GM23338 (cell line): ENCODE results near the gene RAB27B. TPM values are rescaled to one million over a fixed set of nuclear protein-coding genes. Genes with fewer than 3 reads are reported as not detected.

Experiments
- ATAC-seq: fragments of 200-7000 bp; cut with Tn5 transposase; 3 replicates; pipeline ENCODE4 v1.9.1; 2020
- DNase-seq: peaks from one replicate; pipeline ENCODE4 v3.0.0-alpha.2; 2015; ENCODE audit warnings: low spot score
- H2AFZ ChIP-seq: fragments of 200-600 bp; sonication (generic); 2 replicates; pipeline ENCODE4 v1.8.0; 2016; ENCODE audit warnings: antibody characterized with exemption, mild to moderate bottlenecking, moderate library complexity
- H3F3A ChIP-seq: fragments of 200-600 bp; sonication (generic); replicated peaks from 2 replicates; pipeline ENCODE4 v1.8.0; 2017; ENCODE audit warnings: antibody characterized with exemption, mixed run types, low read depth
- H3K27ac ChIP-seq: fragments of 200-600 bp; sonication (generic); 2 replicates; pipeline ENCODE4 v1.6.1; 2016; ENCODE audit warnings: low read depth
- H3K27me3 ChIP-seq: fragments of 200-600 bp; sonication (generic); 2 replicates; pipeline ENCODE4 v1.8.0; 2016; ENCODE audit warnings: mild to moderate bottlenecking, mixed run types, moderate library complexity; ENCODE audit not compliant: insufficient read depth
- H3K36me3 ChIP-seq: fragments of 200-600 bp; sonication (generic); 2 replicates; pipeline ENCODE4 v1.8.0; 2016; ENCODE audit warnings: mild to moderate bottlenecking; ENCODE audit not compliant: insufficient read depth
- H3K4me1 ChIP-seq: fragments of 200-600 bp; sonication (generic); 2 replicates; pipeline ENCODE4 v1.8.0; 2016; ENCODE audit warnings: mild to moderate bottlenecking, moderate library complexity; ENCODE audit not compliant: insufficient read depth
- H3K4me2 ChIP-seq: fragments of 200-600 bp; sonication (generic); 2 replicates; pipeline ENCODE4 v1.7.1; 2017; ENCODE audit warnings: mixed run types
- H3K4me3 ChIP-seq: fragments of 200-600 bp; sonication (generic); 2 replicates; pipeline ENCODE4 v1.6.1; 2016; ENCODE audit warnings: mixed run types
- H3K79me2 ChIP-seq: fragments of 200-600 bp; sonication (generic); replicated peaks from 2 replicates; pipeline ENCODE4 v1.8.0; 2017; ENCODE audit warnings: mild to moderate bottlenecking; ENCODE audit not compliant: insufficient read depth
- H3K9me2 ChIP-seq: fragments of 200-600 bp; sonication (generic); 2 replicates; pipeline ENCODE4 v1.8.0; 2017; ENCODE audit not compliant: insufficient read depth
- H4K20me1 ChIP-seq: fragments of 200-600 bp; sonication (generic); replicated peaks from 2 replicates; pipeline ENCODE4 v1.8.0; 2017; ENCODE audit warnings: mild to moderate bottlenecking; ENCODE audit not compliant: insufficient read depth
- H3K27ac Mint-ChIP-seq: 2 replicates; pipeline ENCODE4 v1.8.0; 2020; ENCODE audit warnings: inconsistent platforms, mild to moderate bottlenecking, moderate library complexity, mixed read lengths
- H3K27me3 Mint-ChIP-seq: 3 replicates; pipeline ENCODE4 v1.8.0; 2022; ENCODE audit warnings: low read depth, mild to moderate bottlenecking, moderate library complexity, mixed read lengths, inconsistent platforms; ENCODE audit not compliant: insufficient read depth, poor library complexity
- H3K36me3 Mint-ChIP-seq: 3 replicates; pipeline ENCODE4 v1.8.0; 2021; ENCODE audit warnings: low read depth, mild to moderate bottlenecking, inconsistent platforms, moderate library complexity, mixed read lengths
- H3K4me1 Mint-ChIP-seq: 3 replicates; pipeline ENCODE4 v1.8.0; 2020; ENCODE audit warnings: mild to moderate bottlenecking, inconsistent platforms, mixed read lengths
- H3K4me3 Mint-ChIP-seq: 3 replicates; pipeline ENCODE4 v1.8.0; 2021; ENCODE audit warnings: moderate library complexity, mild to moderate bottlenecking, inconsistent platforms, mixed read lengths
- H3K9me3 Mint-ChIP-seq: 3 replicates; pipeline ENCODE4 v1.8.0; 2020; ENCODE audit warnings: moderate library complexity, mild to moderate bottlenecking, inconsistent platforms, mixed read lengths
- EZH2 ChIP-seq: fragments of 200-600 bp; sonication (generic); IDR thresholded peaks from one replicate; pipeline ENCODE4 v1.8.0; 2017; ENCODE audit warnings: antibody characterized with exemption, mild to moderate bottlenecking, low read depth; ENCODE audit not compliant: unreplicated experiment
- EZH2phosphoT487 ChIP-seq: fragments of 200-600 bp; sonication (generic); IDR thresholded peaks from one replicate; pipeline ENCODE4 v1.8.1; 2018; ENCODE audit warnings: antibody characterized with exemption; ENCODE audit not compliant: unreplicated experiment
- JUNB ChIP-seq: IDR thresholded peaks from one replicate; pipeline ENCODE4 v1.6.1; 2016; ENCODE audit warnings: antibody characterized with exemption; ENCODE audit not compliant: unreplicated experiment
- NANOG ChIP-seq: IDR thresholded peaks from 2 replicates; pipeline ENCODE4 v1.6.1; 2016; ENCODE audit warnings: antibody characterized with exemption, borderline replicate concordance
- POLR2AphosphoS5 ChIP-seq: IDR thresholded peaks from 2 replicates; pipeline ENCODE4 v1.6.1; 2016; ENCODE audit warnings: antibody characterized with exemption, low read depth
- STAT1 ChIP-seq: IDR thresholded peaks from one replicate; pipeline ENCODE4 v1.6.1; 2016; ENCODE audit warnings: antibody characterized with exemption; ENCODE audit not compliant: unreplicated experiment
- ZNF114 ChIP-seq: fragments of 250-450 bp; sonication (Bioruptor Pico); IDR thresholded peaks from 2 replicates; pipeline ENCODE4 v1.5.0; 2020; ENCODE audit warnings: mild to moderate bottlenecking, moderate library complexity
- polyA plus RNA-seq: library from polyadenylated mRNA; unstranded; fragments of >200 nt; fragmentation: Nextera tagmentation; extraction: Ambion mirVana; gene quantifications from 2 replicates; pipeline ENCODE4 v1.2.1, GENCODE V29; 2016
- total RNA-seq: library from RNA; depleted of rRNA; stranded (reverse); fragments of >200 nt; shearing (Covaris generic); gene quantifications from 2 replicates; pipeline ENCODE4 v1.2.3, GENCODE V29; 2014
- TF ChIP-seq, protein P1 (sequence below), 2 experiments: fragments of 200-600 bp in 1 of 2; sonication (generic) in 1 of 2; conservative IDR thresholded peaks; 2 replicates each; pipeline versions ENCODE4 v1.5.1 to v1.6.1; 2016 to 2017; ENCODE audit warnings: antibody characterized with exemption in 2 of 2, low read depth in 2 of 2, mild to moderate bottlenecking in 2 of 2, moderate library complexity in 1 of 2
- TF ChIP-seq, protein P2 (sequence below): fragments of 250-450 bp; sonication (Bioruptor Pico); IDR thresholded peaks from 2 replicates; pipeline ENCODE4 v1.5.0; 2020; ENCODE audit warnings: mild to moderate bottlenecking, moderate library complexity
- TF ChIP-seq, protein P3 (sequence below): IDR thresholded peaks from one replicate; pipeline ENCODE4 v1.6.1; 2018; ENCODE audit warnings: antibody characterized with exemption; ENCODE audit not compliant: unreplicated experiment
- TF ChIP-seq, protein P4 (sequence below): IDR thresholded peaks from 2 replicates; pipeline ENCODE4 v1.6.1; 2016; ENCODE audit warnings: antibody characterized with exemption

RAB27B gene
- total and polyA plus RNA-seq, 2 experiments from 2014 or later: 0.13 to 0.56 TPM

DNA sequence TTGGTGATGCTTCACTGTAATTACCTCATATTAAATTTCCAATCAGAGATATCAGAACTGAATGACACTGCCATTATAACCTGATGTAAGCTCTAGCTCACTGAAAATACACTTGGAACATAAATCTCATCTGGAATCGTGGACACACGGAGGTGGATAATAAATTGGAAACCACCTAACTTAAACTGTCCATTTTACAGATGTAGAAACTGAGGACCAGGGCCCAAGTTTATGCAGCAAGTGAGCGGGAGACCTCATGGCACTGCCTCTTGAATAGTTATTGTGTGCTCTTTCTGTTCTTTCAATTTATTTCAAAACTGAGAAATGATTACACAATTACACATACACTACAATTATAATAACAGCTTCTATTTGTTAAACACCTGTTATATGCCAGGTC lies 110.2 kb downstream of the RAB27B start:
- H3K4me3 Mint-ChIP-seq: no peak overlapping the region
- no peaks in the 10 kb centered on the region for H3K79me2 ChIP-seq
- H3K9me2 ChIP-seq: no peaks in the 10 kb centered on the region
- H4K20me1 ChIP-seq: no peaks in the 10 kb centered on the region
- DNase-seq (no peak), ATAC-seq (no peak)
- H3K36me3 ChIP-seq: no peaks in the 10 kb centered on the region
- H3K4me3 ChIP-seq: no peak overlapping the region
- H3K4me1 ChIP-seq: no peaks in the 10 kb centered on the region
- no peaks in the 10 kb centered on the region for H3K27me3 ChIP-seq
- no peak overlapping the region for H3K27ac ChIP-seq
- H3K27ac Mint-ChIP-seq: no peak overlapping the region
- no peak overlapping the region for H3K4me2 ChIP-seq
- no peaks in the 10 kb centered on the region for H3K4me1 Mint-ChIP-seq
- TF ChIP-seq, protein P1, sequence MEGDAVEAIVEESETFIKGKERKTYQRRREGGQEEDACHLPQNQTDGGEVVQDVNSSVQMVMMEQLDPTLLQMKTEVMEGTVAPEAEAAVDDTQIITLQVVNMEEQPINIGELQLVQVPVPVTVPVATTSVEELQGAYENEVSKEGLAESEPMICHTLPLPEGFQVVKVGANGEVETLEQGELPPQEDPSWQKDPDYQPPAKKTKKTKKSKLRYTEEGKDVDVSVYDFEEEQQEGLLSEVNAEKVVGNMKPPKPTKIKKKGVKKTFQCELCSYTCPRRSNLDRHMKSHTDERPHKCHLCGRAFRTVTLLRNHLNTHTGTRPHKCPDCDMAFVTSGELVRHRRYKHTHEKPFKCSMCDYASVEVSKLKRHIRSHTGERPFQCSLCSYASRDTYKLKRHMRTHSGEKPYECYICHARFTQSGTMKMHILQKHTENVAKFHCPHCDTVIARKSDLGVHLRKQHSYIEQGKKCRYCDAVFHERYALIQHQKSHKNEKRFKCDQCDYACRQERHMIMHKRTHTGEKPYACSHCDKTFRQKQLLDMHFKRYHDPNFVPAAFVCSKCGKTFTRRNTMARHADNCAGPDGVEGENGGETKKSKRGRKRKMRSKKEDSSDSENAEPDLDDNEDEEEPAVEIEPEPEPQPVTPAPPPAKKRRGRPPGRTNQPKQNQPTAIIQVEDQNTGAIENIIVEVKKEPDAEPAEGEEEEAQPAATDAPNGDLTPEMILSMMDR (conservative IDR thresholded peaks at IDR 0.05; ENCODE audit: low read depth in 2 of 2): no peak
- TF ChIP-seq JUNB: no peak
- TF ChIP-seq, protein P2, sequence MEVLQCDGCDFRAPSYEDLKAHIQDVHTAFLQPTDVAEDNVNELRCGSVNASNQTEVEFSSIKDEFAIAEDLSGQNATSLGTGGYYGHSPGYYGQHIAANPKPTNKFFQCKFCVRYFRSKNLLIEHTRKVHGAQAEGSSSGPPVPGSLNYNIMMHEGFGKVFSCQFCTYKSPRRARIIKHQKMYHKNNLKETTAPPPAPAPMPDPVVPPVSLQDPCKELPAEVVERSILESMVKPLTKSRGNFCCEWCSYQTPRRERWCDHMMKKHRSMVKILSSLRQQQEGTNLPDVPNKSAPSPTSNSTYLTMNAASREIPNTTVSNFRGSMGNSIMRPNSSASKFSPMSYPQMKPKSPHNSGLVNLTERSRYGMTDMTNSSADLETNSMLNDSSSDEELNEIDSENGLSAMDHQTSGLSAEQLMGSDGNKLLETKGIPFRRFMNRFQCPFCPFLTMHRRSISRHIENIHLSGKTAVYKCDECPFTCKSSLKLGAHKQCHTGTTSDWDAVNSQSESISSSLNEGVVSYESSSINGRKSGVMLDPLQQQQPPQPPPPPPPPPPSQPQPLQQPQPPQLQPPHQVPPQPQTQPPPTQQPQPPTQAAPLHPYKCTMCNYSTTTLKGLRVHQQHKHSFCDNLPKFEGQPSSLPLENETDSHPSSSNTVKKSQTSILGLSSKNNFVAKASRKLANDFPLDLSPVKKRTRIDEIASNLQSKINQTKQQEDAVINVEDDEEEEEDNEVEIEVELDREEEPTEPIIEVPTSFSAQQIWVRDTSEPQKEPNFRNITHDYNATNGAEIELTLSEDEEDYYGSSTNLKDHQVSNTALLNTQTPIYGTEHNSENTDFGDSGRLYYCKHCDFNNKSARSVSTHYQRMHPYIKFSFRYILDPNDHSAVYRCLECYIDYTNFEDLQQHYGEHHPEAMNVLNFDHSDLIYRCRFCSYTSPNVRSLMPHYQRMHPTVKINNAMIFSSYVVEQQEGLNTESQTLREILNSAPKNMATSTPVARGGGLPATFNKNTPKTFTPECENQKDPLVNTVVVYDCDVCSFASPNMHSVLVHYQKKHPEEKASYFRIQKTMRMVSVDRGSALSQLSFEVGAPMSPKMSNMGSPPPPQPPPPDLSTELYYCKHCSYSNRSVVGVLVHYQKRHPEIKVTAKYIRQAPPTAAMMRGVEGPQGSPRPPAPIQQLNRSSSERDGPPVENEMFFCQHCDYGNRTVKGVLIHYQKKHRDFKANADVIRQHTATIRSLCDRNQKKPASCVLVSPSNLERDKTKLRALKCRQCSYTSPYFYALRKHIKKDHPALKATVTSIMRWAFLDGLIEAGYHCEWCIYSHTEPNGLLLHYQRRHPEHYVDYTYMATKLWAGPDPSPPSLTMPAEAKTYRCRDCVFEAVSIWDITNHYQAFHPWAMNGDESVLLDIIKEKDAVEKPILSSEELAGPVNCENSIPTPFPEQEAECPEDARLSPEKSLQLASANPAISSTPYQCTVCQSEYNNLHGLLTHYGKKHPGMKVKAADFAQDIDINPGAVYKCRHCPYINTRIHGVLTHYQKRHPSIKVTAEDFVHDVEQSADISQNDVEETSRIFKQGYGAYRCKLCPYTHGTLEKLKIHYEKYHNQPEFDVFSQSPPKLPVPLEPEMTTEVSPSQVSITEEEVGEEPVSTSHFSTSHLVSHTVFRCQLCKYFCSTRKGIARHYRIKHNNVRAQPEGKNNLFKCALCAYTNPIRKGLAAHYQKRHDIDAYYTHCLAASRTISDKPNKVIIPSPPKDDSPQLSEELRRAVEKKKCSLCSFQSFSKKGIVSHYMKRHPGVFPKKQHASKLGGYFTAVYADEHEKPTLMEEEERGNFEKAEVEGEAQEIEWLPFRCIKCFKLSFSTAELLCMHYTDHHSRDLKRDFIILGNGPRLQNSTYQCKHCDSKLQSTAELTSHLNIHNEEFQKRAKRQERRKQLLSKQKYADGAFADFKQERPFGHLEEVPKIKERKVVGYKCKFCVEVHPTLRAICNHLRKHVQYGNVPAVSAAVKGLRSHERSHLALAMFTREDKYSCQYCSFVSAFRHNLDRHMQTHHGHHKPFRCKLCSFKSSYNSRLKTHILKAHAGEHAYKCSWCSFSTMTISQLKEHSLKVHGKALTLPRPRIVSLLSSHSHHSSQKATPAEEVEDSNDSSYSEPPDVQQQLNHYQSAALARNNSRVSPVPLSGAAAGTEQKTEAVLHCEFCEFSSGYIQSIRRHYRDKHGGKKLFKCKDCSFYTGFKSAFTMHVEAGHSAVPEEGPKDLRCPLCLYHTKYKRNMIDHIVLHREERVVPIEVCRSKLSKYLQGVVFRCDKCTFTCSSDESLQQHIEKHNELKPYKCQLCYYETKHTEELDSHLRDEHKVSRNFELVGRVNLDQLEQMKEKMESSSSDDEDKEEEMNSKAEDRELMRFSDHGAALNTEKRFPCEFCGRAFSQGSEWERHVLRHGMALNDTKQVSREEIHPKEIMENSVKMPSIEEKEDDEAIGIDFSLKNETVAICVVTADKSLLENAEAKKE (CRISPR knock-in tag): no peak
- no peak for TF ChIP-seq NANOG
- no peak for TF ChIP-seq POLR2AphosphoS5
- TF ChIP-seq EZH2phosphoT487: no peak
- no peak for TF ChIP-seq ZNF114 (CRISPR knock-in tag)
- TF ChIP-seq, protein P3, sequence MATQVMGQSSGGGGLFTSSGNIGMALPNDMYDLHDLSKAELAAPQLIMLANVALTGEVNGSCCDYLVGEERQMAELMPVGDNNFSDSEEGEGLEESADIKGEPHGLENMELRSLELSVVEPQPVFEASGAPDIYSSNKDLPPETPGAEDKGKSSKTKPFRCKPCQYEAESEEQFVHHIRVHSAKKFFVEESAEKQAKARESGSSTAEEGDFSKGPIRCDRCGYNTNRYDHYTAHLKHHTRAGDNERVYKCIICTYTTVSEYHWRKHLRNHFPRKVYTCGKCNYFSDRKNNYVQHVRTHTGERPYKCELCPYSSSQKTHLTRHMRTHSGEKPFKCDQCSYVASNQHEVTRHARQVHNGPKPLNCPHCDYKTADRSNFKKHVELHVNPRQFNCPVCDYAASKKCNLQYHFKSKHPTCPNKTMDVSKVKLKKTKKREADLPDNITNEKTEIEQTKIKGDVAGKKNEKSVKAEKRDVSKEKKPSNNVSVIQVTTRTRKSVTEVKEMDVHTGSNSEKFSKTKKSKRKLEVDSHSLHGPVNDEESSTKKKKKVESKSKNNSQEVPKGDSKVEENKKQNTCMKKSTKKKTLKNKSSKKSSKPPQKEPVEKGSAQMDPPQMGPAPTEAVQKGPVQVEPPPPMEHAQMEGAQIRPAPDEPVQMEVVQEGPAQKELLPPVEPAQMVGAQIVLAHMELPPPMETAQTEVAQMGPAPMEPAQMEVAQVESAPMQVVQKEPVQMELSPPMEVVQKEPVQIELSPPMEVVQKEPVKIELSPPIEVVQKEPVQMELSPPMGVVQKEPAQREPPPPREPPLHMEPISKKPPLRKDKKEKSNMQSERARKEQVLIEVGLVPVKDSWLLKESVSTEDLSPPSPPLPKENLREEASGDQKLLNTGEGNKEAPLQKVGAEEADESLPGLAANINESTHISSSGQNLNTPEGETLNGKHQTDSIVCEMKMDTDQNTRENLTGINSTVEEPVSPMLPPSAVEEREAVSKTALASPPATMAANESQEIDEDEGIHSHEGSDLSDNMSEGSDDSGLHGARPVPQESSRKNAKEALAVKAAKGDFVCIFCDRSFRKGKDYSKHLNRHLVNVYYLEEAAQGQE: no peak
- no peak for TF ChIP-seq STAT1
- TF ChIP-seq, protein P4, sequence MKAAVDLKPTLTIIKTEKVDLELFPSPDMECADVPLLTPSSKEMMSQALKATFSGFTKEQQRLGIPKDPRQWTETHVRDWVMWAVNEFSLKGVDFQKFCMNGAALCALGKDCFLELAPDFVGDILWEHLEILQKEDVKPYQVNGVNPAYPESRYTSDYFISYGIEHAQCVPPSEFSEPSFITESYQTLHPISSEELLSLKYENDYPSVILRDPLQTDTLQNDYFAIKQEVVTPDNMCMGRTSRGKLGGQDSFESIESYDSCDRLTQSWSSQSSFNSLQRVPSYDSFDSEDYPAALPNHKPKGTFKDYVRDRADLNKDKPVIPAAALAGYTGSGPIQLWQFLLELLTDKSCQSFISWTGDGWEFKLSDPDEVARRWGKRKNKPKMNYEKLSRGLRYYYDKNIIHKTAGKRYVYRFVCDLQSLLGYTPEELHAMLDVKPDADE: no peak
- no peak for TF ChIP-seq EZH2
- H3K36me3 Mint-ChIP-seq: no peaks in the 10 kb centered on the region
- H2AFZ ChIP-seq: no peak overlapping the region
- no peaks in the 10 kb centered on the region for H3K9me3 Mint-ChIP-seq
- no peaks in the 10 kb centered on the region for H3F3A ChIP-seq
- no peaks in the 10 kb centered on the region for H3K27me3 Mint-ChIP-seq
